Measurements from ENCODE around the gene MAMDC2. TPM values are rescaled to one million over a fixed set of nuclear protein-coding genes. Genes with fewer than 3 reads are reported as not detected.

MAMDC2 gene
- total RNA-seq, 2 donors from 2014 or later: 2.3 to 7.0 TPM

GRCh38 chr9:70107558-70107957 is 63.9 kb downstream of the MAMDC2 start:
- no peaks in the 10 kb centered on the region for H3K36me3 ChIP-seq
- no peaks in the 10 kb centered on the region for H3K4me1 ChIP-seq
- H3K27ac ChIP-seq: no peak overlapping the region
- no peak overlapping the region for H3K9ac ChIP-seq (ENCODE audit: low read depth in 2 of 2, low read length in 2 of 2)
- no peak for DNase-seq
- TF ChIP-seq CTCF (IDR thresholded peaks at IDR 0.05): no peak
- intact Hi-C loops (cut with DNase I): no loop called here
- no peaks in the 10 kb centered on the region for H3K27me3 ChIP-seq
- H3K9me3 ChIP-seq: no peaks in the 10 kb centered on the region
- H3K4me3 ChIP-seq: no peak overlapping the region

GRCh38 chr9:70108181-70108580 is 64.5 kb downstream of the MAMDC2 start:
- H3K4me3 ChIP-seq: no peak overlapping the region
- H3K27me3 ChIP-seq: no peaks in the 10 kb centered on the region
- no peaks in the 10 kb centered on the region for H3K36me3 ChIP-seq
- H3K4me1 ChIP-seq: no peaks in the 10 kb centered on the region
- no peaks in the 10 kb centered on the region for H3K9me3 ChIP-seq
- no peak overlapping the region for H3K27ac ChIP-seq
- DNase-seq: no peak
- no peak overlapping the region for H3K9ac ChIP-seq (ENCODE audit: low read depth in 2 of 2, low read length in 2 of 2)
- TF ChIP-seq CTCF (IDR thresholded peaks at IDR 0.05): no peak
- intact Hi-C loops (cut with DNase I): no loop called here

- Histone ChIP-seq H3K9ac (ENCODE audit: low read depth in 2 of 2, low read length in 2 of 2) (no peak overlapping the region), H3K27me3 (no peaks in the 10 kb centered on the region), H3K27ac (no peak overlapping the region), H3K9me3 (no peaks in the 10 kb centered on the region), H3K4me3 (no peak overlapping the region), H3K36me3 (no peaks in the 10 kb centered on the region), H3K4me1 (no peaks in the 10 kb centered on the region)
- intact Hi-C loops (cut with DNase I): loop anchor here (10.0 kb wide), 1 partner anchor 494 kb away; no protein-coding TSS in a partner anchor
- no peak for TF ChIP-seq CTCF (IDR thresholded peaks at IDR 0.05)
- DNase-seq: no peak
Measured at GRCh38 chr9:70110194-70111041, 66.8 kb downstream of the MAMDC2 start.

GRCh38 chr9:70111042-70111602 is 67.5 kb downstream of the MAMDC2 start:
- intact Hi-C loops (cut with DNase I): loop anchor here (10.0 kb wide), 1 partner anchor 494 kb away; no protein-coding TSS in a partner anchor
- H3K9me3 ChIP-seq: no peaks in the 10 kb centered on the region
- peak; percentile 77 for DNase-seq
- no peak overlapping the region for H3K27ac ChIP-seq
- peak; percentile 86 for TF ChIP-seq CTCF (IDR thresholded peaks at IDR 0.05)
- H3K27me3 ChIP-seq: no peaks in the 10 kb centered on the region
- H3K9ac ChIP-seq (ENCODE audit: low read depth in 2 of 2, low read length in 2 of 2): no peak overlapping the region
- no peaks in the 10 kb centered on the region for H3K36me3 ChIP-seq
- no peaks in the 10 kb centered on the region for H3K4me1 ChIP-seq
- H3K4me3 ChIP-seq: no peak overlapping the region

GRCh38 chr9:70111641-70112236 is 68.1 kb downstream of the MAMDC2 start:
- no peaks in the 10 kb centered on the region for H3K9me3 ChIP-seq
- no peak for TF ChIP-seq CTCF (IDR thresholded peaks at IDR 0.05)
- no peaks in the 10 kb centered on the region for H3K36me3 ChIP-seq
- no peak overlapping the region for H3K4me3 ChIP-seq
- H3K27me3 ChIP-seq: no peaks in the 10 kb centered on the region
- no peaks in the 10 kb centered on the region for H3K4me1 ChIP-seq
- H3K9ac ChIP-seq (ENCODE audit: low read depth in 2 of 2, low read length in 2 of 2): no peak overlapping the region
- no peak for DNase-seq
- H3K27ac ChIP-seq: no peak overlapping the region
- intact Hi-C loops (cut with DNase I): loop anchor here (2.0 to 10.0 kb wide), 2 partner anchors 141 to 493 kb away; no protein-coding TSS in a partner anchor

Data from colonic mucosa (tissue), 4 donors.